ENCODE data around the gene GTF2H1.

DNA sequence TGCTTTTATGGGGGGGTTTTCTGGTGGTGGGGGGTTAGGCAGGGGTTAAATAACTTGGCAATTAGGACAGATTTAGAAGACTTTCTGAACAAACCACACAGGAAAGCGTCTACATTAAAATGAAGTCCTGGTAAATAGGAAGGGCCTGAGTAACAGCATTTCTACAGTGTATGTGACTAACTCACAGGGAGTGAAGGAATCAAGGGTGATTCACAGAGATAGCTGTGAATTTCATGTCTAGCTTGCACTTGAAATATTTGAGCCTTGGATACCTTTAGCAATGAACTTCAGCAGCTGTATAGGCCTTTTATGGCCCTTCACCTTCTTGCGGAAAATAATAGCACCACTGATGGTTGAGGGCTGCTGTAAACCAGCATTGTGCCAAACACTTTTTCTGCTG, 45.9 kb downstream of the GTF2H1 start:
- TF ChIP-seq POLR2A (IDR thresholded peaks at IDR 0.05), result no peak
- TF ChIP-seq, protein P1, sequence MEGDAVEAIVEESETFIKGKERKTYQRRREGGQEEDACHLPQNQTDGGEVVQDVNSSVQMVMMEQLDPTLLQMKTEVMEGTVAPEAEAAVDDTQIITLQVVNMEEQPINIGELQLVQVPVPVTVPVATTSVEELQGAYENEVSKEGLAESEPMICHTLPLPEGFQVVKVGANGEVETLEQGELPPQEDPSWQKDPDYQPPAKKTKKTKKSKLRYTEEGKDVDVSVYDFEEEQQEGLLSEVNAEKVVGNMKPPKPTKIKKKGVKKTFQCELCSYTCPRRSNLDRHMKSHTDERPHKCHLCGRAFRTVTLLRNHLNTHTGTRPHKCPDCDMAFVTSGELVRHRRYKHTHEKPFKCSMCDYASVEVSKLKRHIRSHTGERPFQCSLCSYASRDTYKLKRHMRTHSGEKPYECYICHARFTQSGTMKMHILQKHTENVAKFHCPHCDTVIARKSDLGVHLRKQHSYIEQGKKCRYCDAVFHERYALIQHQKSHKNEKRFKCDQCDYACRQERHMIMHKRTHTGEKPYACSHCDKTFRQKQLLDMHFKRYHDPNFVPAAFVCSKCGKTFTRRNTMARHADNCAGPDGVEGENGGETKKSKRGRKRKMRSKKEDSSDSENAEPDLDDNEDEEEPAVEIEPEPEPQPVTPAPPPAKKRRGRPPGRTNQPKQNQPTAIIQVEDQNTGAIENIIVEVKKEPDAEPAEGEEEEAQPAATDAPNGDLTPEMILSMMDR (IDR thresholded peaks at IDR 0.05), result no peak
